HG02973 (cell line): ENCODE data around the gene RIMS1.

Experiments
- ATAC-seq: cut with Tn5 transposase; IDR thresholded peaks from one replicate; pipeline ENCODE4 v1.9.1; 2021; ENCODE audit warnings: moderate library complexity; ENCODE audit not compliant: unreplicated experiment

The RIMS1 gene

DNA sequence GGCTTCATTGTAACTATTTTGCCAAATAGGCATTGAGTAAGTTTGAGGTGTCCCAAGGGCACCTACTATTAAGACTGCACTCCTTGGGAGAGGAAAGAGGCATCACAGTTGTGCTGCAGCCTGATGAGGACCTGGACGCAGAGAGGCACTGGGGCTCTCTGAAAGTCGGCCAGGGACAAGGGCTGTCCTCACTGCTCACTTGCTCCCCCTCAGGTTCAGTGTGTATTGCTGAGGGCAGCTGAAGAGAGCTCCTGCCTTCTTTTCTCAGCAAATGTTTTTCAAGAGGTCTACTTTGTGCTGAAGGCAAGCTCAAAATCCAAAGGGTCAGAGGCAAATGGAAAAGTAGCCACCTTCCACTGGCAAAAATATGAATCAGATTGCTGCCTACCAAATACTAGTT, 331.8 kb downstream of the RIMS1 start:
- no peak for ATAC-seq

DNA sequence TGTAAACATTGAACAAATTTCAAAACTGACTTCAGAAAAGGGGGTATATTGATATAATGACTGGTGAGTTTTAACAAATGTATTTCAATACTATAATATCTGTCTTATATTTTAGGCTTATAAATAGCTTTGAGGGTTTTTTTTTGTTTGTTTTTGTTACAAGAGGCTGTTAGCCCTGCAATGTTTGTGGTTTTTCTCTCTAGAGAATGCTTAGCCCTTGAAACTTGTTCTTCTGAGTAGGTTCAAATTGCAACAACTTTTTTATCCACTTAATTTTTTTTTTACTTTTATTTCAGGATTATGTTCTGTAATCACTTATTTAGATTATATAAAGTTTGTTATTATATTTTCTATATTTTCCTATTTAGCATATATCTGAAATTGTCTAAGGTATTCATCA, 333.2 kb downstream of the RIMS1 start:
- no peak for ATAC-seq

DNA sequence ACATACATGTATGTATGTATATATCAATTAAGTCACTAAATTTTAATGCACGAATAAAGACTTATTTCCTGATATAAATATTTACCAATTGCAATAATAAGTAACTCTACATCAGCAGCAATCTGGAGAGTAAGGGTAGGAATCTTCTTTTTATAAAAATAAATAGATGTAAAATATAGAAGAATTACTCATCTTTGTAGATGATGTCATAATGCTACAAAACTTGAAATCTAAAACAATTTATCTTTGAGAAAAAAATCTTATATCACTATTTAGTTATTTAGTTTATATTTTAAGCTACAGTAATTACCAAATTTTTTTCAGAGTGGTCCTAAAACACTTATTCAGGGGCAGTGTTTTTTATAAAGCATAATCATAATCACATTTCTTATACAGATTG, 351.7 kb downstream of the RIMS1 start:
- ATAC-seq, result no peak

DNA sequence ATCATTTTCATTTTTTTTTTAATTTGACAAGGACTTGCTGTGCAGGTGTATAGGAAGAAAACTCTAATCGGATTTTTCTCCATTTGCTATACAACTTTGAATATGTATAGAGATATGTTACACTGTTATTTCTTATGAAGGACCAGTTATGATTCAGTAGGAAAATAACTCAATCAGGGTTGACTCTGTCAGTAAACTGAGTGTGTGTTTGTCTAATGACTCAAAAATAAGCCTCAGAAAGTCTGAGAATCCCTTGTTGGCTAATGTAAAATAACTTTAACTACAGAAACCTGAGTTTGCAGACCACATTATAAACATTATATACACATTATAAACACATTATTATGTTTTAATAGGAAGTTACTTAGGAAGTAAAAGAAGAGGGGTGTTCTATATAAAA, 352.6 kb downstream of the RIMS1 start:
- no peak for ATAC-seq

DNA sequence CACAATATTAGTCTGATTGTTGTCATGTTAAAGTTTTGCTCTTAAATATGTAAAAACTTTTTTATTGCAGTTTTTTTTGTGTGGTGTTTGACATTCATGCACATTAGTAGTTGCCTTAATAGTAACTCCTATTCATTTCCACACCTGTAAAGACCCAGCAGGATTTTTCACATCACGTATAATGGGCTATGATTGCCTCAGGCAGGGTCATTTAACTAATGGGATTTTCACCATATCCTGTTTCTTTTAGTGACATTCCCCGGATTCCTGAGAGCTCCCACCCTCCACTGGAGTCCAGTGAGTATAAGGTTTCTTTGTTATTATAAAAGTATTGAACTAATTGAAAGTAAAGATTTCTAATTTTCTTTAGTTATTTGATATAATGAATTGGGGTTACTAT, 359.2 kb downstream of the RIMS1 start:
- no peak for ATAC-seq

DNA sequence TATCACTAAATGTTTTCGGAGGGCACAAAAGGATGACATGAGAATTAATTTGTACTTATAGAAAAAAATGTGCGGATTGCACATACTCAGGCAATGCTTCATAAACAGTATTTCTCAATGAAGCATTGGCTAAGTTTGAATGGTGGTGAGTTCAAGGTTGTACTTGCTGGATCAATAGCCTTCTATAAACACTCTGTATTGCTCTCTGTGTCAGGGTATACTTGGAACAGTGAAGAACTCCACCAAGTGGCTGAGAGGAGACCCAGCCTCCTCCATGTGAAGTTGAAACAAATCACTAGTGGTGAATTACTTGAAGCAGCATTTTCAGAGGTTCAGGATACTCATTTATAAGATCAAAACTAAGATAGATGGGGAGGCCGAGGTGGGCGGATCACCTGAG, 360.6 kb downstream of the RIMS1 start:
- no peak for ATAC-seq

DNA sequence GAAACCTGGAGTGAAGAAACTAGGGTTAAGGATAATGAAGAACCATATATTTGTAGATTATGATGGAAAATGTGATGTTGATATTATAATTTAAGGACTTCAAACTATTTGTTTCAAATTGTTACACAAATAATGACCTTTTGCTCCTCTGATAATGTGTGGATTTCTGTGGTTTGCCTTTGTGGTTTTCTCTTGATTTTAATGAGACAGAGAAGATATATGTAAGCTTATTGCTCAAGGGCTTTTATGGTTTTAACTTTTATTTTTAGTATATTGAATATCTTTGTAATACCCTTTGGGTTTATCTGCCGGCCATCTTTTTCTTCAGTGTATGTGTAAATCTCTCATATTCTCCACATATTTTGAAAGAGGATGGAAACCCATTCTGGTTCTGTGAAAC, 362.3 kb downstream of the RIMS1 start:
- ATAC-seq, result no peak

DNA sequence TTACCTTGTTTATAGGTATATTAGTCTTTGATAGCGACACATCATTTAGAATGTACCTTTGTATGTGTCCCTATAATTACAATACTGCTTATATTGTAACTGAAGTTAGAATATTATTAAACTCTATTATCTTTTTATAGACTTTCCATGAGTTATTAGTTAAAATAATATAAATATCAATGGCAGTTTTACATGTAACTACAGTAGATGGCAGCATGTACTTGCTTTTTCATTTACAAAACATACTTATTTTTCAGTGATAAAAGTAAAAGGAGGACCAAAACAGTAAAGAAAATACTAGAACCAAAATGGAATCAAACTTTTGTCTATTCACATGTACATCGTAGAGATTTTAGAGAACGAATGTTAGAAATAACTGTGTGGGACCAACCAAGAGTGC, 364.3 kb downstream of the RIMS1 start:
- no peak for ATAC-seq

DNA sequence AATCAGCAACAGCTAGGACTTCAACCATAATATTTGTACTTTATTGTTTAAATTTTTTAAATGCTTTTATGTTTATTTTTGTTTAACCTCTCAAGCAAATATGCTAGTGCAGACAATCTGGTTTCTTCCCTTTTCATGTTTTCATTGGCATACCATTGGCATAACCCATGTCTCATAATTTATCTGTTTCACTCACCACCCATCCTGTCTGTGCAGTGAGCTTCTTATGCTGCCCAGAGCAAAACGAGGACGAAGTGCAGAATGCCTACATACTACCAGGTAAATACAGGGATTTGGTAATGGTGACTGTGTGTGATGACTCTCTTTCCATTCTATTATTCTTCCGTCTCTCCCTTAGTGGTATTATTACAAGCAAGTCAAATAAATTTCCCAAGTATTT, 374.1 kb downstream of the RIMS1 start:
- ATAC-seq, result no peak

DNA sequence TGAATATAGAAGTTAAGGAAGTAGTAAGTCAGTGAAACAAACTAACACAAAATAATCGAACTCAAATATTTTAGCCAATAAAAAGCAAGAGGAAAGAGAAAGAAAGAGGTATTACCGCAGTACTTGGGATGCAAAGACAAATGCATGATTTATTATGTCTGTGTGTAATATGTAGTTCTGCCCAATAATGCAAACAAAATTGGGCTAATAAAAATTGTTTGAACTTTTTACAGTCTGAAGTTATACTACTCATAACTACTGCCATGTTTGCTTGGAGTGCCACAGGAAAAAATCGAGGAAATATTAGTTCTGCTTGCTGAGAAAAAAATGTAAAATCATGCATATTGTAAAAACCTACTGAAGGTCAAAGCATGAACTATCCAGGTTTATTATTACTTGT, 375.2 kb downstream of the RIMS1 start:
- no peak for ATAC-seq

DNA sequence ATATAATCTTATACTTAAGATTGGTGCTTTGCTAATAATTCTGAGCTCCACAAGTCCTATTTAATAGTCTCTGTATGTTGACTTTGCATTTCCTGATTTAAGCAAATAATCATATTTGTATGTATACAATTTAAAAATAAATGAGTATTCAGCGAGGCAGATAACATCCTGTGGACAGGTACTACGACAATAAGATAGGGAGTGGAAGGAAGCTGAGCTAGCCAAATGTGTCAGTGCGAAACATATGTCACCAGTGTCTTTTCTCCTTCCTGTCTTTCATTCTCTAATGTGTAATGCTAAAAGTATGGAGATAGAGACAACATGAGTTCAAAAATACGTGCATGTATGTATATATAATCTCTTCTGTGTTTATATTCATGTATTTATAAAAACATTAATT, 375.9 kb downstream of the RIMS1 start:
- ATAC-seq, result no peak

DNA sequence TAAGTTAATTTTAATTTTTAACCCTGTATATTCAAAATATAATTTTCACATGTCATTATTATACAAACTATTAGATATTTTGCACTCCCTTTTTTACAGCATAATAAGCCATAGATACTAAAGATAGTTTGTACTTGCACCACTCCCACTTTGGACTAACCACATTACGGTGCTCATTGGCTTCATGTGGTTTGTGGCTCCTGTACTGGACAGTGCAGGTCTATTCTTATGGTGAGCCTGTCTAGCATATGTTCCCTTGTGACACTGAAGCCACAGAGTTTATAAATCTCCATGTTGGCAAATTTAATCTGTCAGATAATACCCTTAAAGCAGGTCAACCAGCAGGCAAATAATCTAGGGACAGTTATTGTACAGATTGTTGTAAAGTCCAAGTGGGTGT, 381.1 kb downstream of the RIMS1 start:
- ATAC-seq, result no peak

DNA sequence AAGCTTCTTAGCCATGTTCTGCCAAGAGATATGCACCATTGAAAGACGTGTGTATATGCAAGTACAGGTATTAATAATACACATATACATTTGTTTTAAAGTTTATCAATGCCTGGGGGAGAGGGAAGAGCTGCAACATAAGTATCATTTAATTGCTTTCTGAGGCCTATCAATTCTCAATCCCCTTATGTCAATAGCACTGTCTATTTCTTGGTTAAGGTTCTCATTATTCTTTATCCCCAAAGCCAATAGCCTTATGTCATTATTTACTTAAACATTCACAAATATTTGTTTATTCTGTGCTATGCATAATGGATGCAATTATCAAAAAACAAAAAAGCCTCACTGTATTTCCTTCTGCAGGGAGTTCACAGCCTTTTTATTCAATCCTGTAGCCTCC, 385.2 kb downstream of the RIMS1 start:
- ATAC-seq, result no peak

DNA sequence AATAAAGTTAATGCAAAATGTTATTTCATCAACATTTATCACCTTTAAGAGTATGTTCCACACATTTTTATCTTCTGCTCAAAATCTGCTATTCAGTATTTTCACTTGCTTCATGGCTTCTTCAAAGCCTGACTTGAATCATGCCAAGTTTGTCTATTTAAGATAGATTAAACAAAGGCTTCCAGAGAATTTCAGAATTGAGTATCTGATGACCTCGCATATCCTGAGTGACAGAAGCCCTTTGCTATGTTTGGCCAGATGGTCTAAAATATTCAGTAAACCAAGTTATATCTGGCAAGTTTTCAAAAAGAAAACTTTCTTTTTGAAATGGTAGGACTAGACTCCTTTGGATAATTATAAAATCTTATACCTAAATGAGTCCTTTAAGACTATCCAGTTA, 386.6 kb downstream of the RIMS1 start:
- no peak for ATAC-seq

DNA sequence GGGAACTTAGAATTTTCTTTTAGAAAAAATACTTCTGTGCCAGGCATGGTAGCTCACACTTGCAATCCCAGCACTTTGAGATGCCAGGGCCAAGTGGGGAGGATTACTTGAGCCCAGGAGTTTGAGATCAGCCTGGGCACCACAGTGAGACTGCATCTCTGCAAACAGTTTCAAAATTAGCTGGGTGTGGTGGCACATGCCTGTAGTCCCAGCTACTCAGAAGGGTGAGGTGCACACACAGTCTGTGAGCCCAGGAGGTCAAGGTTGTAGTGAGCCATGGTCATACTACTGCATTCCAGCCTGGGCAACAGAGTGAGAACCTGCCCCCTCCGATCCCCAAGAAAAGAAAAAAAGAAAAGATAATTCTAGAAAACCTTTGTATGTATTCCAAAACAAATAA, 389.5 kb downstream of the RIMS1 start:
- no peak for ATAC-seq

DNA sequence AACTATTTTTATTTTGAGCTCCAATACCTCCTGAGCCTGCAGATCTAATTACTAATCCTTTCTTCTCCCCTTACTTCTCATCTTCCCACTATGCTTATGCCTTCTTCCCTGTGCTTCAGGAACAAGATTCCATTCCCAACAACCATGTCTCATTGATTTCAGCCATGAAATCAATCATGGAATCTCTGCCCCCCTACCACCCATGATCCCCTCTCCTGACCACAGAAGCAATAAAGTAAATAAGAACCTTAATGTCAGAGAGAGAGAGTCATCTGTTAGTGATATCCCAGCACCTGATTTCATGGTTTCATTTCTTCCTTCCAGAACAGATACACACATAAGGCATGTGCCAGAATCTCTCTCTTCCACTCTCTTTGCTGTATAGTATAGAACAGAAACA, 395.9 kb downstream of the RIMS1 start:
- no peak for ATAC-seq

DNA sequence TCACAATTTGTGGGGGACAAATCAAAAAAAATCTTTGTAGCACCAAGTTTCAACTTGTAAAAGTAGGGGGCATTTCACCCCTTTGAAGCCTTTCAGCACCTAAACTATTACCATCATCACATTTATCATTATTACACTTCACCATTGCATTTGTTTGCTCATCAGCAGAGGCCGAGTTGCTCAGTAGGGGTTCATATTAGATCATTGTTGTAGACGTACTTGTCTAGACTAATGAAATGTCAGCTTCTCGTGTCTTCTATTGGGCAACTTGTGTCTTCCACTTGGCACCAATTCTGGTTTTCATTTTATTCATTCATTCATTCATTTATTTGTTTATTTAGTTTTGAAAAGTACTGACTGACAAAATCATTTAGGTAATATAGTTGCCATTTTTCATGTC, 397.2 kb downstream of the RIMS1 start:
- ATAC-seq, result no peak

DNA sequence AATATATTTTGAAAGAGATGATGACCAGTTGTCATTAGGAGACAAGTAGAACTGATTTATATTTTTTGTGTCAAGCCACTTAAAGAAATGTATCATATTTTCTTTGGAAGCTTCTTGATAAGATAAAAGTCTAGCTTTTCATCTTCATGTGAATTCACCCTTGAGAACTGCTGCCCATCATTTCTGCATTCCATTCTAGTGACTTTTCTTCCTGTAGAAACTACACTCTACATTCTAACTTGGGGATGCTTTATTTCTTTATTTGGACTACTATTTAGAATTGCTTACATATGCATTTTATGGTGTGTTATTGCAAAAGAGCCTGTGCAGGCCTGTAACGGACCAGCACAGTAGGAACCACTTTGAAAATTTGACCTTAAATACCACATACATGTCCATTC, 400.6 kb downstream of the RIMS1 start:
- ATAC-seq, result no peak

DNA sequence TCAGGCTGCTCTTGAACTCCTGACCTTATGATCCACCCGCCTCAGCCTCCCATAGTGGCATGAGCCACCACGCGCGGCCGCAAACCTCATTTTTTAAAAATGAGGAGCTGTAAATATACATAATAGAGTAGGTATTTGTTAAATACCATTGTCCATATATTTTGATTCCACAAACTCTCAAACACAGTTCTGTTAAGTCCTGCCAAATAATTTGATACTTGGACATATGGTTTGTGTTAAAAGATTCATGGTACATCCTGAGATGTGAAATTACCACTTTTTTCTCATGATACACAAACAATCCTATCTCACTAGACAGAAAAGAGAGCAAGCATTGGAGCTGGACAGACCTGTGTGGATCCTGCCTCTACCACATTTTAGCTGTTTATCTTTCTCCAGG, 401.5 kb downstream of the RIMS1 start:
- ATAC-seq, result no peak

DNA sequence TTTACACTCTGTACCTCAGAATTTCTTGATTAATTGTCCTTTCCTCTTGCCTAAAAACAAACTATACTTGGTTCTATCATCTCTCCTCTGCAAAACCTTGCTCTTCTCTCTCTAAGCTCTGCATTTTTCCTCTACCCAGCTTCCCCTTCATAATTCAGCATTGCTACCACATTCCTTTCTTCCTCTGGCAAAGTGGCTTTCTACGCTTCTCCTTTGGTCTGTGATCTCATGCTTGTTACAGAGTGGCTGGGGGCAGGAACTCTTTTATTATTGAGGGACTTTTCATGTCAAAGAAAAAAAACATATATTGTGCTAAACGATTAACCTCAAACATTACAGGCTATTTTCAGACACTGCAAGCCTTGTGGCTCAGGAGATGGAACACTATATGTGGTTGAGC, 402.2 kb downstream of the RIMS1 start:
- ATAC-seq, result no peak

DNA sequence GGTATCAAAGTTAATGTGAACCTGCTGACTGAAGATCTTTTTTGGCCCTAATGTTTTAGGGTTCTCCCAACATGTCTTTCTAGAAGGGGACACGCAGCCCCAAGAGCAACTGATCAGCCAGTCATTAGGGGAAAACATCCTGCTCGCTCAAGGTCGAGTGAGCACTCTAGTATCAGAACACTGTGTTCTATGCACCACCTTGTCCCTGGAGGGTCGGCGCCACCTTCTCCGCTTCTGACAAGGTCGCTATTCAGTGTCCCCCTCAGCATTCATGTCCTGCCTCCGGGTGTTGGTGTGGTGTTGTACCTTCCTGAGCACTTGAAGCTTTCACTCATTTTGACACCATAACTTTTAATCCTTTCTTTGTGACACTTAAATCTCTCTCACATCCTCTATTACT, 404.3 kb downstream of the RIMS1 start:
- no peak for ATAC-seq

DNA sequence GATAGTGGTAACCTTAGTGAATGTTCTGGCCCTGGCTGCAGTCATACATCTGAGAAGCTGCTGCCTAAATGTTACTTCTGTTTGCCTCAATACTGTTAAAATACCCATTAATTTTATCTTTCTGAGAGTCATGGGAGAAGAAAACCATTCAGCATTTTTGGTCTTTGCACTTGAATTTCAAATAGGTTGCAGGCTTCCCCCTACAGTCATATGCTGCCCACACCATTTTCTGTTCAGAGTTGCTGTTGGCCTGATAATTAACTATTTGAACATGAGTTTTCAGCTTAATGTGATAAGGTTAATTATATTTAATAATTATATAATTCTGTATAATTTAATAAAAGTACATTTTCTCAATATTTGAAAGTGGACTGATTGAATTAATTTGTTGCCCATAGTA, 410.0 kb downstream of the RIMS1 start:
- ATAC-seq, result no peak

DNA sequence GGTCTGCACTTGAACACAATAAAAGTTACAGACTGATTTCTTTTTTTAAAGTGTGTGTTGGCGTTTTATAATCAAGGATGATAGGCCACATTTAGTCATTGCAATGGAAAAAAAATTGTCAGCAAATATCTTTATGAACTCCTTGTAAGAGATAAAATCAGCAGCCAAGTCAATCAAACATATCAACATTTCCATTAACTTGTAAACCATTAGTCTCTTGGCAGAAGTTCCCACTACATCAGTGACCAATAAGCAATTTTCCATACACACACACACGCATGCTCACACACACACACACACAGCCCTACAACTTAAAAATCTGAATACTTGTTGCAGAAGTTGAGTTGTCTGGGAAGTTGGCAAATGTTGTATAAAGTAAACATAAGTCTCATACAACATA, 419.6 kb downstream of the RIMS1 start:
- ATAC-seq, result no peak

DNA sequence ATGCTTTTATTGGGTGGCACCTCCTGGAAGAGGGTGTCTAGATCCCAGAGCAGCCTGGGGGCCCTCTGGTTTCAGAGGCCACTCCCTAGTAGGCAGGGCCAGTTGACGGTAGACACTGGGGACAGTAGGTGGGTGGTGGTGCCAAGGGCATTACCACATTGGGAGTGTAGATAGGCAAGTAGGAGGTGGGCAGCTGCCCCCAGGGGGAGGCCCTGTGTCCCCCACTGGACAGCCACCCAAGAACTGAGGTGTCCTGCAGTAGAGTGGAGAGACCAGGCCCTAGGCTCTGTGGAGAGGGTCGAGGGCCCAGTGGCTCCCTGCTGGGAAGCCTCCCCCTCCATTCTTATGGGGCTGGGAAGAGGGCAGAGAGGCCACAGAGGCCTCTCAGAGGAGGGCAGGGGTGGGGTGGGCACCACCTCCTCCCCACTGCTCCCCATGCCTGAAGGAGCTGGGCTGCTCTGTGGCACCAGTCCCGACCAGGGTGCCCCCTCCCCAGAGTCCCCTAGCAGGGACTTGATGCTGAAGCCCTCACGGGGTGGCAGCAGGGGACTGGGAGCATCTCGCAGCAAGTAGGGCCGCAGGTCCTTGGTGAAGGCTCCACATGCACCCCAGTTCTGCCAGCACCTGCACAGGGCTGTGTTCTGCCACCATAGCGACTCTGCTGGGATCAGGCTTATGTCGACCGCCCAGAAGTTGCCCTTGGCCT, 430.5 kb downstream of the RIMS1 start:
- ATAC-seq, result no peak
